ENCODE measurements around the gene PAN2. TPM values are rescaled to one million over a fixed set of nuclear protein-coding genes. Genes with fewer than 3 reads are reported as not detected.
A peak's percentile ranks its signal among the peaks of the same experiment; 100 is the strongest.

PAN2 gene
- total and polyA plus RNA-seq, 2 donors (not counting 3 experiments of a cell fraction or from before 2014, with no cell fraction given): 21.5 to 21.9 TPM

DNA sequence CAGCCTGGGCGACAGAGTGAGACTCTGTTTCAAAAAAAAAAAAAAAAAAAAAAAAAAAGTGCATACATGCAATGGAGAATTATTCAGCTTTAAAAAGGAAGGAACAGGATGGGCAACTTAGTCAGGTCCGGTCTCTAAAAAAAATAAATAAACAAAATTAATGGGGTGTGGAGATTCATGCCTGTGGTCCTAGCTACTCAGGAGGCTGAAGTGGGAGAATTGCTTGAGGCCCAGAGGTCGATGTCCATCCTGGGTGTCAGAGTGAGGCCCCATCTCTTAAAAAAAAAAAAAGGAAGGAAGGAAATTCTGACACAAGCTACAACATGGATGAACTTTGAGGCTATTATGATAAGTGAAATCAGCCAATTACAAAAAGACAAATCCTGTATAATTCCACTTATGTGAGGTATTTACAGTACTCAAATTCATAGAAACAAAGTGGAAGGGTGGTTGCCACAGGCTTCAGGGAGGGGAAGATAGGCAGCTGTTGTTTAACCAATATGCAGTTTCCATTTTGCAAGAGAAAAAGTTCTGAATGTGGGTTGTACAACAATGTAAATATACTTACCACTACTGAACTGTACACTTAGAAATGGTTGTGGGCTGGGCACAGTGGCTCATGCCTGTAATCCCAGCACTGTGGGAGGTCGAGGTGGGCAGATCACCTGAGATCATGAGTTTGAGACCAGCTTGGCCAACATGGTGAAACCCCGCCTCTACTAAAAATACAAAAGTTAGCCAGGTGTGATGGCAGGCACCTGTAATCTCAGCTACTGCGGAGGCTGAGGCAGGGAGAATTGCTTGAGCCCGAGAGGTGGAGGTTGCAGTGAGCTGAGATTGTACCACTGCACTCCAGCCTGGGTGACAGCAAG is 41.2 kb upstream of the PAN2 start:
- peak overlapping the region; percentile 43 for H3K4me2 ChIP-seq (ENCODE audit: insufficient read depth, low read length)
- no peaks in the 10 kb centered on the region for H3K36me3 ChIP-seq (ENCODE audit: control insufficient read depth in 2 of 2, extremely low read depth in 1 of 2, insufficient read depth in 2 of 2, low read length in 2 of 2)
- H3K4me1 ChIP-seq (ENCODE audit: control insufficient read depth, extremely low read depth, insufficient read depth, low read length): peaks cover 13% of the 10 kb centered on the region
- no peaks in the 10 kb centered on the region for H3K27me3 ChIP-seq (ENCODE audit: control insufficient read depth in 2 of 2, insufficient read depth in 2 of 2, low read length in 2 of 2)
- peak; percentile 65 for DNase-seq (ENCODE audit: low read depth, low spot score)
- H3K27ac ChIP-seq (ENCODE audit: insufficient read depth, low read depth, low read length): no peak overlapping the region
- ChIA-PET POLR2A (interaction anchor here (0.6 to 1.2 kb wide), 2 partner anchors 15 to 217 kb away, joined by 3 to 8 read pairs; partner anchors contain the start of genes MYL6 and STAT2), CTCF (interaction anchor here (0.7 to 1.6 kb wide), 9 partner anchors 9 to 694 kb away, joined by 3 to 10 read pairs (median 4); partner anchors contain the start of gene STAT2)
- no peaks in the 10 kb centered on the region for H3K9me1 ChIP-seq (replicated peaks; ENCODE audit: control insufficient read depth, extremely low read depth, insufficient read depth, low read length)
- no TSS peak for BruUV-seq (replicated peaks)
- H3K79me2 ChIP-seq (ENCODE audit: control insufficient read depth, insufficient read depth, low read length): no peaks in the 10 kb centered on the region
- no peaks in the 10 kb centered on the region for H4K20me1 ChIP-seq (replicated peaks; ENCODE audit: control insufficient read depth, extremely low read depth, insufficient read depth, low read length)
- intact Hi-C loops (cut with micrococcal nuclease) (no loop called here), dilution Hi-C loops (cut with MboI; ENCODE audit: extremely low pct_ligation_motif_present, low sequenced_read_pairs) (no loop called here)
- H3K4me3 ChIP-seq (replicated peaks in 1 of 3; ENCODE audit: insufficient read depth in 1 of 3, low read depth in 1 of 3, low read length in 3 of 3): no peak overlapping the region
- no peak overlapping the region for H3K9ac ChIP-seq (replicated peaks; ENCODE audit: extremely low read depth, insufficient read depth, low read length)
- FAIRE-seq: peak; percentile 70
- peak overlapping the region; percentile 10 for H2AFZ ChIP-seq (ENCODE audit: low read depth, low read length)
- TF ChIP-seq POLR2A (IDR thresholded peaks at IDR 0.05; ENCODE audit: low read depth, low read length) (no peak), MAX (IDR thresholded peaks at IDR 0.05; ENCODE audit: insufficient read depth, insufficient read length) (no peak), GATA2 (IDR thresholded peaks at IDR 0.05; ENCODE audit: insufficient read depth, insufficient read length, low read depth, low read length) (no peak), POLR2AphosphoS5 (IDR thresholded peaks at IDR 0.05; ENCODE audit: insufficient read depth, low read depth, low read length) (no peak), JUN (IDR thresholded peaks at IDR 0.05; ENCODE audit: borderline replicate concordance, insufficient read depth, insufficient read length, low read depth) (no peak), CTCF (IDR thresholded peaks at IDR 0.05; ENCODE audit: extremely low read depth in 1 of 2, insufficient read depth in 1 of 2, low read depth in 1 of 2, low read length in 2 of 2) (no peak), MYC (IDR thresholded peaks at IDR 0.05; ENCODE audit: low read depth, low read length) (no peak), FOS (IDR thresholded peaks at IDR 0.05; ENCODE audit: borderline replicate concordance, insufficient read depth, low read length) (peak; percentile 59)
- no peaks in the 10 kb centered on the region for H3K9me3 ChIP-seq (replicated peaks; ENCODE audit: control insufficient read depth, insufficient read depth, low read length)
